GM19035 (cell line): Measurements from ENCODE around the gene DNAH1.

Experiments
- ATAC-seq: cut with Tn5 transposase; IDR thresholded peaks from one replicate; pipeline ENCODE4 v1.9.1; 2021; ENCODE audit not compliant: unreplicated experiment

The DNAH1 gene

DNA sequence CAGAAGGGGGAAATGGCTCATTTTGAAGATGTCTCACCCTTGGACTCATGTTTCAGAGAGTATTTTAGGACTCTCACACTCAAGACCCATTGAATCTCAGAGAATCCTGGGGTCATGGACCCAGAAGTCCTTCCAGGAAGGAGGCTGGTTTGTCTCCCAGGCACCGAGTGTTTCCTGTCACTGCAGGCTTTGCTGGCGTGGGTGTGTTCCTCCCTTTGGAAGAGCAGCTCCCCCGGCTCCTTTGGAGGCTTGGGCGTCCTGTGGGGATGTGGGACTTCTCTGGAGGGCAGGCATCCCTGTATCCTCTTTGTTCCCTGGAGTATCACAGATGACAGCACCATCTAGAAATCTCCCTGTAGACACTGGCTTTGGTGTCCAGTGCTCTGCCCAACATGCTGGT, 40.0 kb downstream of the DNAH1 start:
- ATAC-seq = no peak

DNA sequence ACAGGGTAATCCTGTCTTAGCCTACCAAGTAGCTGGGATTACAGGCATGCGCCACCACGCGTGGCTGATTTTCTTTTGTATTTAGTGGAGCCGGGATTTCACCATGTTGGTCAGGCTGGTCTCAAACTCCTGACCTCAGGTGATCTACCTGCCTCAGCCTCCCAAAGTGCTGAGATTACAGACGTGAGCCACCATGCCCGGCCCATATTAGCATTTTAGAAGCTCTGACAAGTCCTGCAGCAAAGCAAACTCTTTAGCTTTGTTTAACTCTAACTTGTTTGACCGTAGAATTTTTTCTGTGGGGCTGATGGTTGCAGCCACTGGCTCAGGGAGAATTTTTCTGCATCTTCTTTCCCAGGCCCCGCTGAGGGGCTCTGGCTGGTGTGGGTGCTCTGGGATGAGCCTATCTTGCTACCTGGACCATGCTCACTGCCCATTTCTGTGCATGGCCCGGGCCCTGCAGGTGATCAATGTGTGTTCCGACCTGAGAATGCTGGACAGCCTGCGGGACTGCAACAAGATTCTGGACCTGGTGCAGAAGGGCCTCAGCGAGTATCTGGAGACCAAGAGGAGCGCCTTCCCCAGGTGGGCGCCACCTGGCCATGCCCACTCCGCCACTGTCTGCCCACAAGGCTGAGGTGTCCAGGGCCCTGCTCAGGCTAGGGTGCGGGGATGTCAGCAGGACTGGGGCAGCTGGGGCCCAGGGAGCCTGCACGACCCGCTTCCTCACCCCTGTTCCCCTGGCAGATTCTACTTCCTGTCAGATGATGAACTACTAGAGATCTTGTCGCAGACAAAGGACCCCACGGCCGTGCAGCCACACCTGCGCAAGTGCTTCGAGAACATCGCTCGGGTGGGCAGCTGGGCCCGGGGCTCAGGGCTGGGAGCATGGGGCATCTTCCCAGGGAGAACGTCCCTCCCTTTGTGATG, 41.3 kb downstream of the DNAH1 start:
- ATAC-seq = no peak

DNA sequence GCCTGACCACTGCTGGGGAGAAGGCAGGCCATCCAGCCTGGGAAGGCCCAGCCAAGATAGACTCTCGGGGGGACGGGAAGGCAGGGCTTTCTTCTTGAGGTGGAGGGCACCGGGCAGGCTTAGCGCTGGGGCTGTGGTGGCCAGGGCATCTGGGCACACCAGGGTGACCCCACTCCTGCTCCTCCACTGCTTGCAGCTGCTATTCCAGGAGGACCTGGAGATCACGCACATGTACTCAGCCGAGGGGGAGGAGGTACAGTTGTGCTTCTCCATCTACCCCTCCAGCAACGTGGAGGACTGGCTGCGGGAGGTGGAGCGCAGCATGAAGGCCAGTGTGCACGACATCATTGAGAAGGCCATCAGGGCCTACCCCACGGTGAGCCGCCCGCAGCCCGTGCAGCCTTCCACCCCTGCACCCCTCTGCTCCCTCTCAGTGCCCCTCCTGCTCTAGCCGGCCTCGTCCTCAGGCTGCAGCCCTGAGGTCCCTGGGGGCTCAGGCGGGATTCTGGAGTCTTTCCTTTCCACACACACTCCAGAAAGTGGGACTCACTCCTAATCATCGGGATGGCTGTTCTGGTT, 42.3 kb downstream of the DNAH1 start:
- no peak for ATAC-seq

DNA sequence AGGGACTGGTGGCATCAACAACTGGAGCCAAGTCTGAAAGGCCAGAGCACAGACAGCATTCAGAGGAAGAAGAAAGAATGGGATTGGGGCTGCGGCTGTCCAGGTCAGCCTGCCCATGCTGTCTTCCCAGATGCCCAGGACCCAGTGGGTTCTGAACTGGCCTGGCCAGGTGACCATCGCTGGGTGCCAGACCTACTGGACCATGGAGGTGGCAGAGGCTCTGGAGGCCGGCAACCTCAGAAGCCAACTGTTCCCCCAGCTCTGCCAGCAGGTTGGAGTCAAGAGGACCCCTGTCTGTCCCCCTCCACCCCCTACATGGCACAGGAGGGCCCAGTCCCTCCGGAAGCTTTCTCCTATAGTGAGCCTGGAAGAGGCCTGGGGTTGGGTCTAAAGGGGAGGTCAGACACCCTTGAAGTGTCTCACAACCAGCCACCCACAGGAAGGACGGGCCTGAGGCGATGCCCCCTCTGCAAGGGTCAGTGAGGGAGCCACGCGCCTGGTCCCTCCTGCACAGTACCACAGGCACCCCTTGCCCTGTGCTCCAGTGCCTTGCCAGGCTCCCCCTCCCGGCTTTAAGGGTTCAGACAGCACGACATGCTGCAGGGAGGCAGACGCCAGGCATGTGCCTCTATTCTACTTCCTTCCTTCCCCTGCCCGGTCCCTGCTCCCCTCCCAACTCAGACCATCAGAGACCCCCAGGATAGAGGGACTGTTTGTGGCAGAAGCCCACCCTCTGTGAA, 43.2 kb downstream of the DNAH1 start:
- ATAC-seq = no peak

DNA sequence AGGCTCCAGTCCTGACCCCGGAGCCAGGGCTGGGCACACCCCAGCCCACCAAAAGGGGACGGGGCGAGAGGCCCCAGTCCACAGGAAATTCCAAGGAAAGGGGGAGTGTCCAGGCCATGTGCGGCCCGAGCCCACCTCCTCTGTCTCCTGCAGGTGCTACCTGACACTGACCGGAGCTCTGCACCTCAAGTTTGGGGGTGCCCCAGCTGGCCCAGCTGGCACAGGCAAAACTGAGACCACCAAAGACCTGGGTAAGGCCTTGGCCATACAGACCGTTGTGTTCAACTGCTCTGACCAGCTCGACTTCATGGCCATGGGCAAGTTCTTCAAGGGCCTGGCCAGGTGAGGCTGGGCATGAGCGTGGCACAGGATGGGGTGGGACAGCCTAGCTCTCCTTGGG, 44.9 kb downstream of the DNAH1 start:
- ATAC-seq = no peak

DNA sequence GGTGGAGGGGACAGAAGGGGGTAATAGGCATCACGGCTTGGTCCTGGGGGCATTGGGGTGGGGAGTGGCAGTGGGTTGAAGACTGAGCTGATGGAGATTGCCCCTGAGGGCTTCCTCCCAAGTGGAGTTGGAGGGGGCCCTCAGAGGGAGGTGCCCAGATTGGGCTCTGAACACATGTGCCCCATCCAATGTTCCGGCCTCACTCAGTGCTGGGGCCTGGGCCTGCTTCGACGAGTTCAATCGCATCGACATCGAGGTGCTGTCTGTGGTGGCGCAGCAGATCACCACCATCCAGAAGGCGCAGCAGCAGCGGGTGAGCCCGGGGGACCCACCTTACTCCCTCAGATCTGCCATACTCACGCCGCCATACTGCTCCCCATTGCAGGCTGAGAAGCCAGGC, 45.3 kb downstream of the DNAH1 start:
- no peak for ATAC-seq

DNA sequence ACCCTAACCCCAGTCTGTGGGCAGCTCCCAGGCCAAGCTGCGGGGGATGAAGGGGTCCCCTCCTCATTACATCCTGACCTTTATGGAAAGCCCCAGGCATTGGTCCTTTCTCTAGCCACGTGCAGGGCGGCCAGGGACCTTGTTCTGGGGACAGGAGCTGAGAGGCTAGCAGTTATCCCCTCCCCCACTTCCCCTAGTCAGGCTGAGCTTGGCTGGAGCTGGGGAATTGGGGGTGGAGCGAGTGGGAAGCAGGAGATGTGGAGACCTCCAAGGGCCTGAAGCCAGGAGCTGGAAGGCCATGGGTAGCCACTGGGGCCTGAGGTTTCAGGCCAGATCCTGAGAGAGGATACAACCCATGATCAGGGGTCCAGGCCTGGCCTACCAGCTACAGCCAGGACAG, 45.8 kb downstream of the DNAH1 start:
- no peak for ATAC-seq

DNA sequence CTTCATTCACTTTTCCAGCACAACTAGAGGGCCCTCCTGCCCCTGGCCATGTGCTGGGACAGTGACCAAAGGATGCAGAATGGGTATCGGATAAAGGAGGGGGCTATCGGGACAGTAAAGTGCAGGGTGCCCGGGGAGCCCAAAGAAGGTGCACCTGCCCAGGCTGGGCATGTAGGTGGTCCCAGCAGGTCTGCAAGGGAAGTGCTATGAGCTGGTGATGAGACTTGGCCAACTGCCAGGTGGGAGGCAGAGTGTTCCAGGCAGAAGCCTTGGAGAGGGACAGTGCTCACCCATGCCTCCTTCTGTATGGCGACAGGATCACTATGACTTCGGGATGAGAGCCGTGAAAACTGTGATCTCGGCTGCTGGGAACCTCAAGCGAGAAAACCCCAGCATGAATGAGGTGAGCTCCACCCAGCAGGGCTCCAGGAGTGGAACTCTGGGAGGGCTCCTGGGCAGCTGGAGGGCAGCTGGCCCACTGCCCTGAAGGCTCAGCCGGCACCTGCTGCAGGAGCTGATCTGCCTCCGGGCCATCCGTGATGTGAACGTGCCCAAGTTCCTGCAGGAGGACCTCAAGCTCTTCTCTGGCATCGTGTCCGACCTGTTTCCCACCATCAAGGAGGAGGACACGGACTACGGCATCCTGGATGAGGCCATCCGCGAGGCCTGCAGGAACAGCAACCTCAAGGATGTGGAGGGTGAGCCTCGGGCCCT, 48.4 kb downstream of the DNAH1 start:
- no peak for ATAC-seq

DNA sequence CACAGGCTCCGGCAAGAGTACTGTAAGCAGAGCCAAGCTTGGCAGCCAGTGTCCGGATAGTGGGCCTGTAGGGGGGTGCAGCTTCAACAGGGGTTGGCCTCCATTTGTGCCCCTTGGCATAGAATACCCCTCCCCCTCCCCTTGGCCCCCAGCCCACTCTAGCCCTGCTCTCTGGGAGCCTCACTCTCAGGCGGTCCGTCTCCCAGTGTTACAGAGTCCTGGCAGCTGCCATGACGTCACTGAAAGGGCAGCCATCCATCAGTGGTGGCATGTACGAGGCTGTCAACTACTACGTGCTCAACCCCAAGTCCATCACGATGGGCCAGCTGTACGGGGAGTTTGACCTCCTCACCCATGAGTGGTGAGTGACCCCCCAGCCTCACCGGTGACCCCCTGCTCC, 50.4 kb downstream of the DNAH1 start:
- ATAC-seq = no peak

DNA sequence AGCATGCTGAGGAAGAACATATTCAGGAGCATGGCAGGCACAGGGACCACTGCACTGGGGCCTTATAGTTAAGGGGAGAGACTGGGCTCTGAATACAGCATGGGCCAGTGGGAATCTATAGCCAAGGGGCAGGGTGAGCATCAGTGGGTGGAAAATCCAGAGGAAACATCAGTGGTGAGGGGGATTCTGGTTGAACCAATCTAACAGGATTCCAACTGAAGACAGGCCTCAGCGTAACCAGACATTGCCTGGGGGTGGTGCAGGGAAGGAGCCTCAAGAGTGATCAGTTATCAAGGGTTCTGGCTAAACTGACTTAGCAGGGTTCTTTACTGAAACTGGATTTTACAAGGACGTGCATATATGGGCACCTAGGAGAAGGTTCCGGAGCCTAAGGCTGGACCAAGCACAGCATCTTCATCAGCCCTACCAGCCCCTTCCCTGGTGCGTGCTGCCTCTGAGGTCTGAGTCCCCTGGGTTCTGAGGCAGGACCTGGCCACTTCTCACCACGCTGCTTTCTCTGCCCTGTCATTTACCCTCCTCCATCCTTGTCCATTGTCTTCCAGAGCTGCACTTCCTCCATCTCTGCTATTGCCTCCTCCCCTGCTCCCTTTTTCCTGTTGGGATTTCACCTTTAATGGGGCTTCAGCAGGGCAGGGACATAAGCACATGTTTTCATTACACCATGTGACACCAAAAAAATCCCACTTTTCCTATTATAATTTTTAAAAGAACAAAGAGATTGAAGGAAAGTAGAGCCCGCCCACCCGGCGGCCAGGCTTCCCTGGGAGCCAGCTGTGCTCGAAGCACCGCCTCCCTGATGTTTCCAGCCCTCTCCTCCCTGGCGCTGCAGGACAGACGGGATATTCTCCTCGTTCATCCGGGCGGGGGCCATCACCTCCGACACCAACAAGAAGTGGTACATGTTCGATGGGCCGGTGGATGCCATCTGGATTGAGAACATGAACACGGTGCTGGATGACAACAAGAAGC, 52.1 kb downstream of the DNAH1 start:
- no peak for ATAC-seq

DNA sequence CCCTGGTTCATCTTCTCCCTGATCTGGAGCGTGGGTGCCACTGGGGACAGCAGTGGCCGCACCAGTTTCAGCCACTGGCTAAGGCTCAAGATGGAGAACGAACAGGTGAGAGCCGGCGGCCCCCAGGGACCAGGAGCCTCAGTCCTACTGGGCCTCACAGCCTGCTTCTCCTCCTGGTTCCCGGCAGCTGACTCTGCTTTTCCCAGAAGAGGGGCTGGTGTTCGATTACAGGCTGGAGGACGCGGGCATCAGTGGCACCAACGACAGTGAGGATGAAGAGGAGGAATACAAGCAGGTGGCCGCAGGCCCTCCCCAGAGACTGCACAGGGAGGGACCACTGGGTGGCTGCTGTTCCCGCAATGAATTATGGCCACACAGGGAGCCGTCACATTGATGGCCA, 54.4 kb downstream of the DNAH1 start:
- ATAC-seq = no peak

DNA sequence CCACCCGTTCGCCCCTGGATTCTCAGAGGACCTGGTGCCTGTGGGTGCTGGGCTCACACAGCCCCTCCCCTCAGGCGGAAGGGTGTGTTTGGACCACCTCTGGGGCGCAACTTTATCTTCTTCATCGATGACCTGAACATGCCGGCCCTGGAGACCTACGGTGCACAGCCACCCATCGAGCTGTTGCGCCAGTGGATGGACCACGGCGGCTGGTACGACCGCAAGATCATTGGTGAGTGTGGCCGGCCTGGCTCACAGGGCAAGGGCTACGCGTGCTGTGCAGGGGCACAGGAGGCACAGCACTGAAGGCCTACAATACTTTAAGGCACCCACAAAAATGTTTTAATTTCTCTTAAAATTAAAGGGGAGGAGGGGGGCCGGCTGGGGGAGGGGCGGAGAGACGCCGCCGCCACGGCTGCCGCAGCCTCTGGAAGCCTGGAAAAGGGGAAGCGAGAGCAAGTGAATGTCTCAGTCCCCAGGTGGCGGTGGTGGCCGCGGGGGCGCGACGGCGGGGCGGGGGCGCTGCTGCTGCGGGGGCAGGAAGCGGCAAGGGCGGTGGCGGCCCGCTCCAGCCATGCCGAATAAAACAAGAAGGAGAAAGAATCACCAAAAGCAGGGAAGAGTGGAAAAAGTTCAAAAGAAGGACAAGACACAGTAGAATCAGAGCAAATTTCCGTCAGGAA, 56.8 kb downstream of the DNAH1 start:
- ATAC-seq = no peak

DNA sequence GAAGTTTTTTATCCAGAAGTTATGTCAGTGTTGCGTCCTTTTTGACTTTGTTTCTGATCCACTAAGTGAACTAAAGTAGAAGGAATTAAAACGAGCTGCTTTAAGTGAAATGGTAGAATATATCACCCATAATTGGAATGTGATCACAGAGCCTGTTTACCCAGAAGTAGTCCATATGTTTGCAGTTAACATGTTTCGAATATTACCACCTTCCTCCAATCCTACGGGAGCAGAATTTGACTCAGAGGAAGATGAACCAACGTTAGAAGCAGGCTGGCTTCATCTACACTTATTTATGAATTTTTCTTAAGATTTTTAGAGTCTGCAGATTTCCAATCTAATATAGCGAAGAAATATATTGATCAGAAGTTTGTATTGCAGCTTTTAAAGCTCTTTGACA, 57.6 kb downstream of the DNAH1 start:
- ATAC-seq = no peak

DNA sequence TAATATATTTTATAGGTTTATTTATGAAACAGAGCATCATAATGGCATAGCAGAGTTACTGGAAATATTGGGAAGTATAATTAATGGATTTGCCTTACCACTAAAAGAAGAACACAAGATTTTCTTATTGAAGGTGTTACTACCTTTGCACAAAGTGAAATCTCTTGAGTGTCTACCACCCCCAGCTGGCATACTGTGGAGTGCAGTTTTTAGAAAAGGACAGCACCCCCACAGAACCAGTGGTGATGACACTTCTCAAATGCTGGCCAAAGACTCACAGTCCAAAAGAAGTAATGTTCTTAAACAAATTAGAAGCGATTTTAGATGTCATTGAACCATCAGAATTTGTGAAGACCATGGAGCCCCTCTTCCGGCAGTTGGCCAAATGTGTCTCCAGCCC, 58.1 kb downstream of the DNAH1 start:
- ATAC-seq = no peak

DNA sequence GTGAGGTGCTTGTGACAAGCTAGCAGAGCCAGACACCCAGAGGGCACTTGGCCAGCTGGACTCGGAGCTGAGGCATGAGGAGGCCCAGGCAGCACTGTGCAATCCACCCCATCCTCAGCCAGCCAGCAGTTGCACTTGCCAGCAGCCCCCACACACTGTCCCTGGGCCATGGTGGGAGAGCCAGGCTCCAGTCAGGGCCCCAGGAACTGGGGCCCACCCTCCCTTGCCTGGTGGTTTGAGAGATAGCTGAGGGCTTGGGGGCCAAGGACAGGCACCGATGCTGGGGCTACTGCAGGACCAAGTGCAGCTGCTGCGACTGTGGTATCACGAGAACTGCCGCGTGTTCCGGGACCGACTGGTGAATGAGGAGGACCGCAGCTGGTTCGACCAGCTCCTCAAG, 63.5 kb downstream of the DNAH1 start:
- no peak for ATAC-seq

DNA sequence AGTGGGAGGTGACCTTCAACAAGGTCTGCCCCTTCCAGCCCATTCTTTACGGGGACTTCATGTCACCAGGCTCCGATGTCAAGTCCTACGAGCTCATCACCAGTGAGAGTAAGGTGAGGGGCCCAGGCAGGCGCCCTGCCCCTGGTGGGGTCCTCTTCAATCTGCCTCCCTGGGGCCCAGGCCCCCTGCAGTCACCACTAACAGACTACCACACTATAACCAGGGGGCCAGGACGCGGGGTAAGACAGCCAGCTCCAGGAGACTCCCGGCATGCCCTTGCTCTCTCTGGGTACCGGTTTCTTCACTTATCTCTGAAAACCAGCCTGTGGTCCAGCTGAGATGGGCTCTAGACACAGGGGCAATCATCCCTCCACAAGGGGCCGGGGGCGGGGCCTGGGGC, 63.9 kb downstream of the DNAH1 start:
- no peak for ATAC-seq

DNA sequence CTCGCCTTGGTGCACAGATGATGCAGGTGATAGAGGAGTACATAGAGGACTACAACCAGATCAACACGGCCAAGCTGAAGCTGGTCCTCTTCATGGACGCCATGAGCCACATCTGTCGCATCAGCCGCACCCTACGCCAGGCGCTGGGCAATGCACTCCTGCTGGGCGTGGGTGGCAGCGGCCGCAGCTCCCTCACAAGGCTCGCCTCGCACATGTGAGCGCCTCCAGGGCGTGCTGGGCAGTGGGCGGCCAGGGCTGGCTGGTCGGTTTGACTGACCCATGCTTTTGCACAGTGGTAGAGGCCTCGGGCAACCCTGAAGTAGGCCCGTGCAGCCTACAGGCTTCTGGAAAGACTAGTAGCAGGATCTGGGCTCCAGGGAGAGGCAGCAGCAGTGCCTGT, 65.5 kb downstream of the DNAH1 start:
- no peak for ATAC-seq

DNA sequence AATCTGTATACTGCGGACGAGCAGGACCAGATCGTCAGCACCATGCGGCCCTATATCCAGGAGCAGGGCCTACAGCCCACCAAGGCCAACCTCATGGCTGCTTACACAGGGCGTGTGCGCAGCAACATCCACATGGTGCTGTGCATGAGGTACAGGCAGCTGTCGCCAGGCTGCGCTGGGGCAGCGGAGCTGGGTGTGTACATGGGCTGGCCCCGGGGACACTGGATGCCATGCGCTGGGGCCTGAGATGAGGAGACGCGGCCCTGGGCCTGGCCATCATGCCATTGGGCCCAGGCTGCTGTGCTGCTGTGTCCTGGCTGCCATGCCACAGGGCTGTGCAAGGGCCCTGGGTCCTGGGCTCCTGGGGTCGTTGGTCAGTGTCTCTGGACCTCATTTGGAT, 67.3 kb downstream of the DNAH1 start:
- ATAC-seq = no peak

DNA sequence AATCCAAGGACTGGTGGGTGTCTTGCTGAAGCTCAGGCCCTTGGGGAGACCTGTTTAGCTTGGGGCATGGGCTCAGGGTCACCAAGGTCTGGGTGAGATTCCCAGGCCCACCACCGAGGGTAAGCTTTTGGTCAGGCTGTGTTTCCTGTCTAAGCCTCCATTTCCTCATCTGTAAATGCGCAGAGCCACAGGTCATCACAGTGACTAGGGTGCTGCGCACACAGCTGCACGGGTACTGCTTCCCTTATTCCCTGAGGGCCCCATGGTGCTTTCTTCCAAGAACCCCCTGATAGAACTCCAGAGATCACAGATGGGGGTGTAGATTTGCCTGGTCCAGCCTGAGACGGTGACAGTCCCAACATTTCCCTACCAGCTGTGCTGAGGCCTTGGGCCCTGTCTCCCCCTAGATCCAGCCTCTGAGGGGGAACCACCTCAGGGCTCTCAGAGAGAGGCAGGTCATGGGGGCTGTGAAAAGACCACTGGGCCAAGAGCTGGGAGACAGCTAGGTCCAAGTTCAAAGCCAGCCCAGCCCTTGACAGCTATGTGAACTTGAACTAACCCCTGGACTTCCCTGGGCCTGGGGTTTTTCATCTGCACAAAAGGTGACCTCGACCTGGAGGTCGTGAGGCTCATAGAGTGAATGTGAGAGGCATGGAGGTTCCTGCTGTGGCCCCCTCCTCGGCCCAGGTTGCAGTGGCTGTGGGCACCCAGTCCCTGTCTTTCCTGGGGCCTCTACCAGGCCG, 68.1 kb downstream of the DNAH1 start:
- ATAC-seq = no peak
